HG03460 (cell line): ENCODE results near the gene NAIF1.
"Not testable (repeated sequence)": the region's sequence is repeated elsewhere in the genome, so short reads cannot be mapped to it uniquely, and the experiment has no call there.

Experiments
- ATAC-seq: cut with Tn5 transposase; IDR thresholded peaks from one replicate; pipeline ENCODE4 v1.9.1; 2021; ENCODE audit not compliant: unreplicated experiment

NAIF1 gene

GRCh38 chr9:128034821-128035652, 32.1 kb downstream of the NAIF1 start:
- ATAC-seq: no peak

DNA sequence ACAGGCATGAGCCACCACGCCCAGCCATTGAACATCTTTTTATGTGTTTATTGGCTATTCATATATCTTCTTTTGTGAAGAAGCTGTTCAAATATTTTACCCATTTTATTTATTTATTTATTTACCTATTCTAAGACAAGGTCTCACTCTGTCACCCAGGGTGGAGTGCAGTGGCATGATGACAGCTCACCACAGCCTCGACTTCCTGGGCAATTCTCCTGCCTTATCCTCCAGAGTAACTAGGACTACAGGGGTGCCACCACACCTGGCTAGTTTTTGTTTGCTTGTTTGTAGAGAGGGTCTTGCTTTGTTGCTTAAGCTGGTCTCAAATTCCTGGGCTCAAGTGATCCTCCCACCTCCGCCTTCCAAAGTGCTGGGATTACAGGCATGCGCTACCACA, 33.5 kb downstream of the NAIF1 start:
- ATAC-seq: no peak

GRCh38 chr9:128027705-128028104, 39.4 kb downstream of the NAIF1 start:
- no peak for ATAC-seq

DNA sequence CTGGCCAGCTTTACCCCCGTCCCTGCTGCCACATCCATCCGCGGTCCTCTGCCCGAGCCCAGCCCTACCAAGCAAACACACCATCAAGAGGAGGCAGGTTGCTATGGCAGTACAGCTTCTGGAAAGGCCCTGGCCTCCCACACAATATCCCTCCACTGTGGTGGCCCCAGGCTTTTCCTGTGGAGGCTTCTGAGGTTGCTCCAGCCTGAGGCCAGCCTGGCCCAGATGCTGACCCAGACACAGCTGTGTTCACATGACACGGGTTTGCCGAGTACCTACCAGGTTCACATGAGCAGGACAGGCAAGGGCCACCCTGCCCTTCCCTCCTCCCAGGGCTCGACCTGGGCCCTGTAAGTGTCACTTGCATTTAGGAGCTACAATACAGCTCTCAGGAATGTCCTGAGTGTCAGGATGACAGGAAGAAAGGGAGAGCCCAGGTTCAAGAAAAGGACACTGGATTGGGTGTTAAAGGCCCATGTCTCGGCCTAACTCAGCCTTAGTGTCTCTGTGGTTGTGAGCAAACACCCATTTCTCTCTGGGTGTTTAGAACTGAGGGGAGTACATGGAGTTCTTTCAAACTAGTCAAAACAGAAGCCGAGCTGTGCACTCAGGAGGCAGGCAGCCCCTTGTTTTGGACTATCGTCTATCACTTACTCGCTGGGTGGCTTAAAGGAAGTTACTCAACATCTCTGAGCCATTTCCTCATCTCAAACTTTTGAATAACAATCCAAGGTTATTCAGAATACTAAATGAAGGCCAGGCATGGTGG, 40.2 kb downstream of the NAIF1 start:
- ATAC-seq: peak; percentile 13

GRCh38 chr9:128026255-128026772, 40.8 kb downstream of the NAIF1 start:
- ATAC-seq: peak; percentile 51

GRCh38 chr9:128025736-128026135, 41.4 kb downstream of the NAIF1 start:
- ATAC-seq: no peak

- no peak for ATAC-seq
Measured at GRCh38 chr9:128024761-128025308, 42.3 kb downstream of the NAIF1 start.

- not testable (repeated sequence) for ATAC-seq
Measured at GRCh38 chr9:128023671-128024070, 43.4 kb downstream of the NAIF1 start.

DNA sequence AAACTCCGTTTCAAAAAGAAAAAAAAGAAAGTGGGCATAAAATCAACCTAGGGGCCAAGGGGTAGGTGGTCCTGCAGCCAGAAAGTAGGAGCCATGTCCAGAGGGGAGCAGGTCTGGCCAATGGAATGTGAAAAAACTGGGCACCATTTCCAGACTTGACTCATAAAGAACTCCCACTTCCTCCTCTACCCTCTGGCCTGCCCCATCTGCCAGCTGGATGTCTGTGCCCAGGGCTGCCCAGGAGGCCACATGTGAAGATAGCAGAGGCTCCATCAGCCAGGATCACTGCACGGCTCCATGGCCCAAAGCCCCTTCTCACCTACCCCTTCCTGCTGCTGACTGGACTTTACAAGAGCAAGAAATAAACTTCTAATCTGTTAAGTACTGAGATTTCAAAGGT, 44.2 kb downstream of the NAIF1 start:
- ATAC-seq: no peak

DNA sequence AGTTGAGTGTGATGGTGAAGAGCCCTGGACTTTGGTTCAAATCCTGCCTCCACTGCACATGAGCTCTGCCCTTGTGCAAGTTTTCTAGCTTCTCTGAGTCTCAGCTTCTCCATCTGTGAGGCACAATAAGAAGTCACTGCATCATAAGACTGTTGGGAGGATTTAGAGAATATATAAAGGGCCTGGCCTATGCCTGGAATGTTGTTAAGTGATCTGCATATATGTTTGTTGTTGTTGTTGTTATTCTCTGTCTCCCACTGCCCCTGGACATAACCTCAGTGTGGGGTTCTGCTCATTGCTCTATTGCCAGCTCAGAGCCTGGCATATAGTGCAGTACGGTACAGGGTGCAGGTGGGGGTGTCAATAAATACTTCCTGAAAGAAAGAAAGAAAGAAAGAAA, 46.0 kb downstream of the NAIF1 start:
- ATAC-seq: no peak

- ATAC-seq: no peak
Measured at GRCh38 chr9:128020692-128021091, 46.4 kb downstream of the NAIF1 start.

DNA sequence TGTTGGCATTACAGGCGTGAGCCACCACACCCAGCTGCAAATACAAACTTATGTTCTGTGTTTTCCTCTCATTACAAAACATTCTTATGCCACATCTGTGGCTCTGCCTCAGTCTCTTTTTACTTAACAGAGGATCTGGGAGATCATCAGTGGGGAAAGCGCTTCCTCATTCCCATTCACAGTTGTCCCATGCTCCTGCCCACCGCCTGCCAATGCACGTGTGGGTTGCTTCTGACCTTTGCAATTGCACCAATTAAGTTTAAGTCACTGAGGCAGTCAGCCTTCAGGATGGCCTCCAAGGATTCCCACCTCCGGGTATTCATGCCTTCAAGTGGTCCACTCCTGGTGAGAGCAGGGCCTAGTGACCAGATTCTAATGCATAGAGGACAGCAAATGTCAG, 51.4 kb downstream of the NAIF1 start:
- ATAC-seq: no peak
